ENCODE measurements around the gene ZNF83.
"Not testable (repeated sequence)": the region's sequence is repeated elsewhere in the genome, so short reads cannot be mapped to it uniquely, and the experiment has no call there.

The ZNF83 gene

GRCh38 chr19:52613299-52613906, 24.8 kb downstream of the ZNF83 start:
- H3K4me3 ChIP-seq (ENCODE audit: low read depth, low read length), result no peak overlapping the region
- TF ChIP-seq CTCF (IDR thresholded peaks at IDR 0.05; ENCODE audit: low read depth, low read length), result no peak

DNA sequence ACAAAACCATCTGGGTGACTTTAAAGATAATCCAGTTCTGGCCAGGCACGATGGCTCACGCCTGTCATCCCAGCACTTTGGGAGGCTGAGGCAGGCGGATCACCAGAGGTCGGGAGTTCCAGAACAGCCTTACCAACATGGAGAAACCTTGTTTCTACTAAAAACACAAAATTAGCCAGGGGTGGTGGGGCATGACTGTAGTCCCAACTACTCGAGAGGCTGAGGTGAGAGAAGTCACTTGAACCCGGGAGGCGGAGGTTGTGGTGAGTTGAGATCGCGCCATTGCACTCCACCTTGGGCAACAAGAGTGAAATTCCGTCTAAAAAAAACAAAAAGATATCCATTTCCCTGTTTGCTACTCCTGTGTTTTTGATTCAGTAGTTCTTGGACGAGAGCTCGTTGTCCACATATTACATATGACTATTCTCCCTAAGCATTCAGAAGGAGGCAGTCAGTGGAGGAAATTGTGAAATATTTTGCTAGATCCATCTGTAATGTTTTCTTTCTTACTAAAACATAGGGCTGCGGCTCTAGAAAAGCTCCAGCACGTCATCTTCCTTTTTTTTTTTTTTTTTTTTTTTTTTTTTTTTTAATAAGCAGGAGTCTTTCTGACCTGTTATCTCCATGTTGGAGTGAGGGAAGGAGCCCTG, 34.5 kb downstream of the ZNF83 start:
- no peak for TF ChIP-seq CTCF (IDR thresholded peaks at IDR 0.05; ENCODE audit: low read depth, low read length)
- H3K4me3 ChIP-seq (ENCODE audit: low read depth, low read length), result no peak overlapping the region

DNA sequence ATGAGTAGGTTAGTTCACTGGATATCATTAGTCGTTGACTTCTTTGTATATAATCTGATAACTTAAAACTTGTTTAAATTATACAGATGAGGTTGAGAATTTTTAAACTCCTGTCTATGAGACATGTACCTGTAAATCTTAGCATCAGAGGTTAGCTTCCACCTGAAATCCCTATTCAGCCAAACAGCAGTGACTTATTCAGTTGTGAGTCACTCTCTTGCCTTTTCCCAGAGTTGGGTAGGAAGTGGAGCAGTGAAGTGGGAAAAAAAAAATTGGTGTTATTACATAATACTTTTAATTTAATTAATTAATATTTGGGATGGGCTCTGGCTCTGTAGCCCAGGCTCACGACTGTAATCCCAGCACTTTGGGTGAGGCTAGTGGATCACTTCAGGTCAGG, 35.2 kb downstream of the ZNF83 start:
- TF ChIP-seq CTCF (IDR thresholded peaks at IDR 0.05; ENCODE audit: low read depth, low read length), result no peak
- H3K4me3 ChIP-seq (ENCODE audit: low read depth, low read length), result no peak overlapping the region

- peak overlapping the region; percentile 70 for H3K4me3 ChIP-seq (ENCODE audit: low read depth, low read length)
Measured at GRCh38 chr19:52601974-52602366, 36.2 kb downstream of the ZNF83 start.

DNA sequence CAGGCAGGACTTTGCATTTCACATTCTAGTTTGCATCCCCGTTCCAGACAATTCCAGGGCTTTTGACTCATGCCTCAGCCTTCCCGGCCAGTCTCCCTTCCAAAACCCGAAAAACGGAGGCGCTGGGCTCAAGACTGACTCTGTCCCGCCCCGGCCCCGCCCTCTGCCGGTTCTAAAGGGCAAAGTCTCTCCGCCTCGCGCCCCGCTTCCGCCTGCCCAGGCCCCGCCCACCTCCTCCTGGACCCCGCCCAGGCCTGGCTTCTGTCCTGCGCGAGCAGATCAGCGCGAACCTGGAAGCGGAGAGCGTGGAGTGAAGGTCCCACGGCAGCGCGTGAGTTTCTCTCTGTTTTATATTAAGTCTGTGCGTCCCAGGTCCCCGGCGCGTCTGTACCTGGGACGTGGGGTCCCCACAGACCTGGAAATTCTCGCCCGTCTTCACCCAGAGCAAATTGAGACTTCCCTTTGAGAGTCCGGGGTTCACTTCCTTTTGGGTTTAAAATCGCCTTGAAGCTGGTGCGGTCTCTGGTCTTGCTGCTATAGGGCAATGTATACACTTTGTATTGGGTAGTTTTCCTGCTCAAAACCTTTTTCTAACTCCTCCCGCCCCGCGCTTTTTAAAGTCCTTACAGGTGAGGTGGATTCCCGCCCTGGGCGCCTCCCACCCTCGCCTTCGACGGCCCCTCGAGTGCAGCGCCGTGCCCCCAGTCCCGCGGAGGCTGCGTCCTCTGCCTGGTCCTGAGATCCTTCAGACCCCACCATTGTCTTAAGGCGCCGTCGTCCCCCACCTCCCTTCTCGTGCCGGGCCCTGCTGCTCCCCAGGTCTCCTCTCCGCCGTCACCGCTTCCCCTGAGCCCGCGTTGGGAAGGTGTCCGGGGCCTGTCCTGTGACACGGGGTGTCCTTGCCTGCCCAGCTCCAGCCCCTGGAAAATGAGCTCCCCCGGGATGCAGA, 36.9 kb downstream of the ZNF83 start:
- H3K4me3 ChIP-seq (ENCODE audit: low read depth, low read length), result peak overlapping the region; percentile 70
- TF ChIP-seq CTCF (IDR thresholded peaks at IDR 0.05; ENCODE audit: low read depth, low read length), result no peak

GRCh38 chr19:52600639-52601024, 37.5 kb downstream of the ZNF83 start:
- H3K4me3 ChIP-seq (ENCODE audit: low read depth, low read length), result peak overlapping the region; percentile 70
- no peak for TF ChIP-seq CTCF (IDR thresholded peaks at IDR 0.05; ENCODE audit: low read depth, low read length)

GRCh38 chr19:52599241-52599640, 38.9 kb downstream of the ZNF83 start:
- no peak for TF ChIP-seq CTCF (IDR thresholded peaks at IDR 0.05; ENCODE audit: low read depth, low read length)
- no peak overlapping the region for H3K4me3 ChIP-seq (ENCODE audit: low read depth, low read length)

GRCh38 chr19:52593441-52593840, 44.7 kb downstream of the ZNF83 start:
- not testable (repeated sequence) for H3K4me3 ChIP-seq (ENCODE audit: low read depth, low read length)

All from WI38 (cell line).